Panc1 (cell line): Measurements from ENCODE around the gene IGFBP3. TPM values are rescaled to one million over a fixed set of nuclear protein-coding genes. Genes with fewer than 3 reads are reported as not detected.

Source experiments
- ATAC-seq: fragments of 200-7000 bp; cut with Tn5 transposase; 2 replicates; pipeline ENCODE4 v1.9.1; 2020; ENCODE audit warnings: mild to moderate bottlenecking, moderate library complexity
- BruUV-seq: library from RNA; stranded (reverse); fragments of 400-500 nt; replicated peaks from 2 replicates; lab custom pipeline; 2021; lab: Mats Ljungman, UMichigan
- CTCF ChIA-PET: fragments of 300-600 bp; sonication (Branson Sonifier 250); formaldehyde crosslinking; loops from one replicate; lab custom pipeline; 2022; ENCODE audit warnings: antibody characterized with exemption; lab: Charles Lee
- POLR2A ChIA-PET: fragments of 300-600 bp; sonication (Branson Sonifier 250); formaldehyde crosslinking; loops from one replicate; lab custom pipeline; 2022; ENCODE audit warnings: antibody characterized with exemption; lab: Charles Lee
- DNase-seq: peaks from one replicate; pipeline ENCODE4 v3.0.0-alpha.2; 2010; ENCODE audit warnings: low read depth, low spot score
- H3K27ac ChIP-seq: 2 replicates; pipeline ENCODE4 v1.5.1; 2011; ENCODE audit warnings: mild to moderate bottlenecking, low read length, inconsistent platforms
- H3K27me3 ChIP-seq: fragments of 200-500 bp; sonication (Bioruptor generic); 2 replicates; pipeline ENCODE4 v1.6.0; 2014; ENCODE audit warnings: low read length, inconsistent platforms; ENCODE audit not compliant: control insufficient read depth, insufficient read depth
- H3K36me3 ChIP-seq: fragments of 200-500 bp; sonication (Bioruptor generic); 2 replicates; pipeline ENCODE4 v1.5.1; 2014; ENCODE audit warnings: inconsistent platforms, mild to moderate bottlenecking, low read length, moderate library complexity; ENCODE audit not compliant: control insufficient read depth, insufficient read depth
- H3K4me1 ChIP-seq: 2 replicates; pipeline ENCODE4 v1.5.1; 2011; ENCODE audit warnings: inconsistent platforms, mild to moderate bottlenecking, low read length, moderate library complexity; ENCODE audit not compliant: control insufficient read depth, insufficient read depth
- H3K4me3 ChIP-seq, 2 experiments: 2 replicates each; pipeline ENCODE4 v1.5.1; 2011 to 2012; ENCODE audit warnings: low read depth in 2 of 2, low read length in 2 of 2, mild to moderate bottlenecking in 2 of 2, inconsistent platforms in 1 of 2, moderate library complexity in 1 of 2
- H3K9me3 ChIP-seq: fragments of 200-500 bp; sonication (Bioruptor generic); 2 replicates; pipeline ENCODE4 v1.5.1; 2014; ENCODE audit warnings: low read depth, mild to moderate bottlenecking, inconsistent platforms, low read length, moderate library complexity; ENCODE audit not compliant: control insufficient read depth, insufficient read depth
- POLR2AphosphoS5 ChIP-seq: IDR thresholded peaks from 2 replicates; pipeline ENCODE4 v1.6.1; 2012; ENCODE audit warnings: mild to moderate bottlenecking, low read depth, low read length, moderate library complexity
- REST ChIP-seq, 2 experiments: IDR thresholded peaks; 2 replicates each; pipeline ENCODE4 v1.6.1; 2011 to 2012; ENCODE audit warnings: low read depth in 2 of 2, control low read depth in 1 of 2, low read length in 1 of 2, mild to moderate bottlenecking in 1 of 2, moderate library complexity in 1 of 2; ENCODE audit not compliant: insufficient read depth in 1 of 2
- SIN3A ChIP-seq: IDR thresholded peaks from 2 replicates; pipeline ENCODE4 v1.6.1; 2012; ENCODE audit warnings: low read depth, mild to moderate bottlenecking, low read length, moderate library complexity, borderline replicate concordance; ENCODE audit not compliant: insufficient read depth
- TCF7L2 ChIP-seq: IDR thresholded peaks from 2 replicates; pipeline ENCODE4 v1.6.1; 2011; ENCODE audit warnings: mild to moderate bottlenecking, low read depth, low read length, inconsistent platforms
- in situ Hi-C: cut with HindIII; loops from 2 replicates; pipeline ENCODE4 v1.10.0; 2016; ENCODE audit warnings: low sequenced_read_pairs, low pct_unique_long_range_greater_than_20kb
- intact Hi-C: fragments of 100-400 bp; cut with micrococcal nuclease; formaldehyde crosslinking; loops from one replicate; pipeline ENCODE4 v1.10.0; 2022; ENCODE audit not compliant: unreplicated experiment
- total RNA-seq: library from RNA; stranded (reverse); gene quantifications from one replicate; pipeline ENCODE4 v1.2.1, GENCODE V29; 2021; ENCODE audit not compliant: unreplicated experiment
- TF ChIP-seq, protein P1 (sequence below): fragments of 450-650 bp; IDR thresholded peaks from 2 replicates; pipeline ENCODE4 v1.5.1; 2017; ENCODE audit warnings: mild to moderate bottlenecking

Gene IGFBP3
- total RNA-seq, 1 experiment from 2014 or later = 6.0 TPM

- DNase-seq = no peak
- Histone ChIP-seq H3K27ac (no peak overlapping the region), H3K9me3 (no peaks in the 10 kb centered on the region), H3K36me3 (no peaks in the 10 kb centered on the region), H3K4me3 (no peak overlapping the region), H3K27me3 (no peaks in the 10 kb centered on the region), H3K4me1 (no peaks in the 10 kb centered on the region)
- ChIA-PET CTCF (no interaction called here), POLR2A (no interaction called here)
- TF ChIP-seq, protein P1, sequence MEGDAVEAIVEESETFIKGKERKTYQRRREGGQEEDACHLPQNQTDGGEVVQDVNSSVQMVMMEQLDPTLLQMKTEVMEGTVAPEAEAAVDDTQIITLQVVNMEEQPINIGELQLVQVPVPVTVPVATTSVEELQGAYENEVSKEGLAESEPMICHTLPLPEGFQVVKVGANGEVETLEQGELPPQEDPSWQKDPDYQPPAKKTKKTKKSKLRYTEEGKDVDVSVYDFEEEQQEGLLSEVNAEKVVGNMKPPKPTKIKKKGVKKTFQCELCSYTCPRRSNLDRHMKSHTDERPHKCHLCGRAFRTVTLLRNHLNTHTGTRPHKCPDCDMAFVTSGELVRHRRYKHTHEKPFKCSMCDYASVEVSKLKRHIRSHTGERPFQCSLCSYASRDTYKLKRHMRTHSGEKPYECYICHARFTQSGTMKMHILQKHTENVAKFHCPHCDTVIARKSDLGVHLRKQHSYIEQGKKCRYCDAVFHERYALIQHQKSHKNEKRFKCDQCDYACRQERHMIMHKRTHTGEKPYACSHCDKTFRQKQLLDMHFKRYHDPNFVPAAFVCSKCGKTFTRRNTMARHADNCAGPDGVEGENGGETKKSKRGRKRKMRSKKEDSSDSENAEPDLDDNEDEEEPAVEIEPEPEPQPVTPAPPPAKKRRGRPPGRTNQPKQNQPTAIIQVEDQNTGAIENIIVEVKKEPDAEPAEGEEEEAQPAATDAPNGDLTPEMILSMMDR = peak; percentile 30
- TF ChIP-seq TCF7L2 = no peak
- intact Hi-C loops = no loop called here
- ATAC-seq = no peak
- BruUV-seq = no TSS peak
- in situ Hi-C loops = no loop called here
These were observed 17.7 kb upstream of the IGFBP3 start for GRCh38 chr7:45938626-45939302.

GRCh38 chr7:45937862-45938261, 16.8 kb upstream of the IGFBP3 start:
- ATAC-seq = no peak
- ChIA-PET CTCF (no interaction called here), POLR2A (interaction anchor here (0.5 kb wide), 1 partner anchor 80 kb away, joined by 3 read pairs; no protein-coding TSS in a partner anchor)
- in situ Hi-C loops (no loop called here), intact Hi-C loops (no loop called here)
- H3K9me3 ChIP-seq = no peaks in the 10 kb centered on the region
- BruUV-seq = no TSS peak
- H3K27me3 ChIP-seq = no peaks in the 10 kb centered on the region
- no peak for DNase-seq
- H3K27ac ChIP-seq = no peak overlapping the region
- no peaks in the 10 kb centered on the region for H3K4me1 ChIP-seq
- H3K4me3 ChIP-seq = no peak overlapping the region
- TF ChIP-seq, protein P1 = no peak
- no peak for TF ChIP-seq TCF7L2
- TF ChIP-seq POLR2AphosphoS5 = no peak
- no peak for TF ChIP-seq SIN3A
- no peak for TF ChIP-seq REST (IDR thresholded peaks at IDR 0.05; ENCODE audit: insufficient read depth in 1 of 2, low read depth in 2 of 2, low read length in 1 of 2)
- H3K36me3 ChIP-seq = no peaks in the 10 kb centered on the region
